WI38 (cell line): ENCODE data around the gene RAB20.

Experiments
- H3K4me3 ChIP-seq: 2 replicates; pipeline ENCODE4 v1.5.1; 2011; ENCODE audit warnings: low read depth, mild to moderate bottlenecking, control low read depth, low read length
- CTCF ChIP-seq: IDR thresholded peaks from 2 replicates; pipeline ENCODE4 v1.5.1; 2012; ENCODE audit warnings: low read depth, mild to moderate bottlenecking, control low read depth, low read length

Gene RAB20

GRCh38 chr13:110557610-110558305, 3.8 kb downstream of the RAB20 start:
- TF ChIP-seq CTCF, result no peak
- no peak overlapping the region for H3K4me3 ChIP-seq

GRCh38 chr13:110557082-110557481, 4.4 kb downstream of the RAB20 start:
- H3K4me3 ChIP-seq, result no peak overlapping the region
- TF ChIP-seq CTCF, result no peak

GRCh38 chr13:110556224-110556606, 5.3 kb downstream of the RAB20 start:
- TF ChIP-seq CTCF, result no peak
- no peak overlapping the region for H3K4me3 ChIP-seq

GRCh38 chr13:110555601-110556223, 5.8 kb downstream of the RAB20 start:
- TF ChIP-seq CTCF, result no peak
- no peak overlapping the region for H3K4me3 ChIP-seq

GRCh38 chr13:110554946-110555345, 6.6 kb downstream of the RAB20 start:
- TF ChIP-seq CTCF, result no peak
- no peak overlapping the region for H3K4me3 ChIP-seq

GRCh38 chr13:110554227-110554836, 7.2 kb downstream of the RAB20 start:
- no peak overlapping the region for H3K4me3 ChIP-seq
- no peak for TF ChIP-seq CTCF

GRCh38 chr13:110553417-110553816, 8.1 kb downstream of the RAB20 start:
- no peak overlapping the region for H3K4me3 ChIP-seq
- TF ChIP-seq CTCF, result no peak
